Measurements from ENCODE around the gene SEMA3G. TPM values are rescaled to one million over a fixed set of nuclear protein-coding genes. Genes with fewer than 3 reads are reported as not detected.

SEMA3G gene
- total RNA-seq, 1 donor from 2014 or later = 4.7 TPM

DNA sequence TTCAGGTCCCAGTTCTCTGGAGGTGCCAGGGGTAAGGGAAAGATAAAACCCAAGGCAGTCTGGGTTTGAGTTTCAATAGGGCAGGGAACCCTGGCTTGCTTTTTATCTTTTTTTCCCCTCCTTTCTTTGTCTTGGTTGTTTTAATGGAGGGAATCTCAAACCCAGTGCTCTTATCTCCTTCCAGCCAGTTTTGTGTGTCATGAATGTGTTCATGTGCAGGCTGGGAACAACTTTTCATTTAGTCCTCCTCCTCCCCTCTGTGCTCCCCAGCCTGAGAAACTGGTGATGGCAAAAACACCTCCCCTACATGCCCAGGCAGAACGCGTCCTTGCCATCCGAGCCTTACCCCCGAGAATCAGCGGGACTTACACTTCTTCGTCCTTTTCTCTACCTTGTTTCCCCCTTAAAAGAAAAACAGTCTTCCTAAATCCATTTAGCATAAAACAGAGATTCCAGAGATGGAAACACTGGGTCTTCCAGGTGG, 10.9 kb downstream of the SEMA3G start:
- H3K9ac ChIP-seq (ENCODE audit: low read depth in 1 of 3, low read length in 3 of 3) = peak overlapping the region in 1 of 3 donors; percentile 40
- H3K27ac ChIP-seq (ENCODE audit: low read depth, low read length) = peak overlapping the region; percentile 25
- no peak overlapping the region for H3K4me3 ChIP-seq (ENCODE audit: low read length in 3 of 3)
- peaks cover 17 to 41% (median 24%) of the 10 kb centered on the region in 3 donors for H3K4me1 ChIP-seq (ENCODE audit: control insufficient read depth in 3 of 3, insufficient read depth in 3 of 3, low read length in 3 of 3)
- peaks cover 0 to 4% (median 0%) of the 10 kb centered on the region in 3 donors for H3K36me3 ChIP-seq (ENCODE audit: control insufficient read depth in 3 of 3, insufficient read depth in 3 of 3, low read length in 3 of 3)
- H3K9me3 ChIP-seq (ENCODE audit: control insufficient read depth in 3 of 3, low read length in 3 of 3) = no peaks in the 10 kb centered on the region
- no peaks in the 10 kb centered on the region for H3K27me3 ChIP-seq (ENCODE audit: control insufficient read depth in 3 of 3, insufficient read depth in 3 of 3, low read length in 3 of 3)

DNA sequence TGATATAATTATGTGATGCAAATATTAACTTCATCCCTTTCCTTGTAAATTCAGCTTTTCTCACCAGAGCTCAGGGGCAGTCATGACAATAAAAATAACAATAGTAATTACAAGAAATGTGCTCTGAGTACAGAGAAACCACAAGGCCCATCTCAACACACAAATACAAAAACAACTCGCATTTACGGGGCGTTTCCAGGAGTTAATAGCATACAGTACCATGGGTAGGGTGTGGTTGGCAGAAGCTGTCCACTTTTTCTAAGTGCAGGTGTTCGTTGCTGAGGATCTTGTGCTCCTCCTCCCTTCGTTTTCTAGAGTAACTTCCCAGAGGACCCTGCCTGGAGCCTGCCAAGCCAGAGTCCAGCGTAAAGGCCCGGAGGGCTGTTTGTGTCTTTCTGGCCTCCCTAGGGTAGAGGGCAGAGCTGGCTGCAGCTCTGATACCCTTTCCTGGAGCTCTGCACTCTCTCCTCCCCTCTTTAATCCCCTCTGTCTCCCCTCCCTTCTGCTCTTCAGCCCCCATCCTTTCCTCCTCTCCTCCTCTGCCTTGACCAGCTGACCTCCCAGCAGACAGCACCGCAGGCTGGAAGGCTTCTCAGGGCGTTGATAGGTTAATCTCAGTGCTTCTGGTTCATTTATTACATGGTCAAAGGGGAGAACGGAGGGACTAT, 11.4 kb downstream of the SEMA3G start:
- no peaks in the 10 kb centered on the region for H3K9me3 ChIP-seq (ENCODE audit: control insufficient read depth in 3 of 3, low read length in 3 of 3)

DNA sequence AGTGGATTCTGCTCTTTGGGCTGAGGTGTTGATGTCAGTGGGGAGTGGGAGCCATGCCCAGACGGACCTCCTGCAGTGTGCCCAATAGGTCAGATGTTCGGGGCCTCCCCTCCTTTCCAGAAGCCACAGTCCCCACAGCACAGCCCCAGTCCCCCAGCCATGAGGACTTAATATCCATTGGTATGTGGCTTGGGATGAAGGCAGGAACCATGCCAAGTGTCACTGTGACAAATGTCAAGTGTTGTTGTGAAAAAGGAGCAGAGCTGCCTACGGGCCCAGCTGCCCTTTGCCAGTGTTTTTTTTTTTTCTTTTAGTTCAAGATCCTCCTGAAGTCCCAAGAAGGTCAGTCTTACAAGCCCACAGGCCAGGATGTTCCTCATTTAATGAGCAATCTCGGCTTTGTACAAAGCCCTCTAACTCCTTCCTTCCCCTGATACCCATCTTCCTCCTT, 12.2 kb downstream of the SEMA3G start:
- H3K4me3 ChIP-seq (ENCODE audit: low read length in 3 of 3) = no peak overlapping the region
- H3K9ac ChIP-seq (ENCODE audit: low read depth in 1 of 3, low read length in 3 of 3) = peak overlapping the region in 1 of 3 donors; percentile 33
- no peaks in the 10 kb centered on the region for H3K9me3 ChIP-seq (ENCODE audit: control insufficient read depth in 3 of 3, low read length in 3 of 3)
- no peaks in the 10 kb centered on the region for H3K27me3 ChIP-seq (ENCODE audit: control insufficient read depth in 3 of 3, insufficient read depth in 3 of 3, low read length in 3 of 3)
- peaks cover 21 to 45% (median 28%) of the 10 kb centered on the region in 3 donors for H3K4me1 ChIP-seq (ENCODE audit: control insufficient read depth in 3 of 3, insufficient read depth in 3 of 3, low read length in 3 of 3)
- peaks cover 0 to 2% (median 0%) of the 10 kb centered on the region in 3 donors for H3K36me3 ChIP-seq (ENCODE audit: control insufficient read depth in 3 of 3, insufficient read depth in 3 of 3, low read length in 3 of 3)
- H3K27ac ChIP-seq (ENCODE audit: low read depth, low read length) = peak overlapping the region; percentile 19

More for the DNA sequence above, 11.4 kb downstream of the SEMA3G start:
- peak overlapping the region; percentile 25 for H3K27ac ChIP-seq (ENCODE audit: low read depth, low read length)
- H3K4me3 ChIP-seq (ENCODE audit: low read length in 3 of 3) = no peak overlapping the region
- H3K36me3 ChIP-seq (ENCODE audit: control insufficient read depth in 3 of 3, insufficient read depth in 3 of 3, low read length in 3 of 3) = peaks cover 0 to 2% (median 0%) of the 10 kb centered on the region in 3 donors
- no peaks in the 10 kb centered on the region for H3K27me3 ChIP-seq (ENCODE audit: control insufficient read depth in 3 of 3, insufficient read depth in 3 of 3, low read length in 3 of 3)
- H3K4me1 ChIP-seq (ENCODE audit: control insufficient read depth in 3 of 3, insufficient read depth in 3 of 3, low read length in 3 of 3) = peaks cover 21 to 45% (median 28%) of the 10 kb centered on the region in 3 donors
- H3K9ac ChIP-seq (ENCODE audit: low read depth in 1 of 3, low read length in 3 of 3) = peak overlapping the region in 1 of 3 donors; percentile 40

DNA sequence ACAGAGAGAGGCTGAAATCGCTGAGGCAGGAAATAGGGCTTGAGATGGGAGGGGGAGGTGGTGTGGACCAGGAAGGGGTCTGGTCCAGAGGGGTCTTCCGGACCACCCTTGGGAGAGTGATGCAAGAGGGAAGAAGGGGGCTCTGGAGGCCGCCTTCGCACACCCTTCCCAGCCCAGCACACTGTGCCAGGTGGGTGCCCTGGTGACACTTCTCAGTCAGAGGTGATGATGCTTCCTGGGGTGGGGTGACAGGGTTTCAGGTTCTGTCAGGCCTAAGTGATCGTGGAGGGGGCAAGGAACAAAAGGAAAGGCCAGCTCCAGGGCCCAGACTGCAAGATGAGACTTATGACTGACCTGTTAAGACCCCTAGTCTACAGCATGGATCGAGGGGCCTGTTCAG, 12.7 kb downstream of the SEMA3G start:
- Histone ChIP-seq H3K9ac (ENCODE audit: low read depth in 1 of 3, low read length in 3 of 3) (peak overlapping the region in 1 of 3 donors; percentile 33), H3K9me3 (ENCODE audit: control insufficient read depth in 3 of 3, low read length in 3 of 3) (no peaks in the 10 kb centered on the region), H3K27ac (ENCODE audit: low read depth, low read length) (peak overlapping the region; percentile 19), H3K36me3 (ENCODE audit: control insufficient read depth in 3 of 3, insufficient read depth in 3 of 3, low read length in 3 of 3) (no peaks in the 10 kb centered on the region), H3K4me3 (ENCODE audit: low read length in 3 of 3) (no peak overlapping the region), H3K4me1 (ENCODE audit: control insufficient read depth in 3 of 3, insufficient read depth in 3 of 3, low read length in 3 of 3) (peaks cover 21 to 45% (median 28%) of the 10 kb centered on the region in 3 donors), H3K27me3 (ENCODE audit: control insufficient read depth in 3 of 3, insufficient read depth in 3 of 3, low read length in 3 of 3) (no peaks in the 10 kb centered on the region)

DNA sequence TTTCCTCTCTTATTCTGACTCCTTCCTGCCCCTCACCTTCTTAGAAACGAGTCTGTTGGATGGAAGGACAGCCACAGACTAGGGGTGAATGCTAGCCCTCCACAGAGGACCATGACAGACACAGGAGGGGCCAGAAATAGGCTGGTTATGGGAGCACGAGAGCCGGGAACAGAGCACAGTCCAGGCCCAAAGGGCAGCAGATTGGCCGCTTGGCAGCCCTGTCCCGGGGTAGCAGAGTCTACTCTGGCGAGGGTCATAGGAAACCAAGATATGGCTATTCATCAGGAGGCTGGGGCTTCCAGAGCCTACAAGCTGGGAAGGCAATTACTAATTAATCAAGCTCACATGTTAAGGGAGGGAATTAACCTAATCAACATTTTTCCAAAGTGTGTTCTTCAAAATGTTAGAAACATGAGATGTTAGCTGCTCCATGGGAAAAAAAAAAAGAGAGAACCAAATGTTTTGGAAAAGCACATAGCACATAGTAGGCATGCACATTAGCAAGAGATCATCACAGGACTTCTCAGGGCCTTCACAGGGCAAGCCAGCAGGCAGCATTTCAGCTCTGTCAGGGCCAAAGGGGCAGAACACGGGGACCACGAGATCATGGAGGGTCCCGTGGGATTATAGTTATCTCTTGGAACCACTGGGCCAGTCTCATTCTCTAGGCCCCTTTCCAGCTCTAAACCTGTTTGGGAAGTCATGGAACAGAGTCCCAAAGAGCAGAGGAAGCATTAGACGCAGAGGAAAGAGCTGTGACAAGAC, 13.3 kb downstream of the SEMA3G start:
- no peaks in the 10 kb centered on the region for H3K27me3 ChIP-seq (ENCODE audit: control insufficient read depth in 3 of 3, insufficient read depth in 3 of 3, low read length in 3 of 3)
- H3K4me3 ChIP-seq (ENCODE audit: low read length in 3 of 3) = no peak overlapping the region
- H3K9ac ChIP-seq (ENCODE audit: low read depth in 1 of 3, low read length in 3 of 3) = no peak overlapping the region
- H3K27ac ChIP-seq (ENCODE audit: low read depth, low read length) = peak overlapping the region; percentile 25
- peaks cover 21 to 41% (median 28%) of the 10 kb centered on the region in 3 donors for H3K4me1 ChIP-seq (ENCODE audit: control insufficient read depth in 3 of 3, insufficient read depth in 3 of 3, low read length in 3 of 3)
- no peaks in the 10 kb centered on the region for H3K9me3 ChIP-seq (ENCODE audit: control insufficient read depth in 3 of 3, low read length in 3 of 3)
- no peaks in the 10 kb centered on the region for H3K36me3 ChIP-seq (ENCODE audit: control insufficient read depth in 3 of 3, insufficient read depth in 3 of 3, low read length in 3 of 3)

DNA sequence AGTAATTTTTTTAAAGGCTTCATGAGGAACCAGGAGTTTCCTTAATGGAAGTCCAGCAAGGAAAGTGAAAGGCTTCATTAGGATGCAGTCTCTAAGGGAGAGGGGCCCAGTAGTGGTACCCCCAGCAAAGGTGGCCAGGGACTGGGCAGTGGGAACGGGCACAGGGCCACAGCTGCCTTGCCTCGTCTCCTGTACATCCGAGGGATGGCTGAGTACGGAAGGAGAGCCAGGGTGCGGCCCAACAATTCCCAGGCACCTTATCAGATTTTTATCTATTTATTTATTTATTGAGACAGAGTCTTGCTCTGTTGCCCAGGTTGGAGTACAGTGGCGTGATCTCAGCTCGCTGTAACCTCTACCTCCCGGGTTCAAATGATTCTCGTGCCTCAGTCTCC, 14.5 kb downstream of the SEMA3G start:
- H3K4me1 ChIP-seq (ENCODE audit: control insufficient read depth in 3 of 3, insufficient read depth in 3 of 3, low read length in 3 of 3) = peaks cover 21 to 39% (median 28%) of the 10 kb centered on the region in 3 donors
- H3K27ac ChIP-seq (ENCODE audit: low read depth, low read length) = no peak overlapping the region
- H3K9ac ChIP-seq (ENCODE audit: low read depth in 1 of 3, low read length in 3 of 3) = peak overlapping the region in 1 of 3 donors; percentile 32
- no peaks in the 10 kb centered on the region for H3K27me3 ChIP-seq (ENCODE audit: control insufficient read depth in 3 of 3, insufficient read depth in 3 of 3, low read length in 3 of 3)
- no peak overlapping the region for H3K4me3 ChIP-seq (ENCODE audit: low read length in 3 of 3)
- H3K9me3 ChIP-seq (ENCODE audit: control insufficient read depth in 3 of 3, low read length in 3 of 3) = no peaks in the 10 kb centered on the region
- H3K36me3 ChIP-seq (ENCODE audit: control insufficient read depth in 3 of 3, insufficient read depth in 3 of 3, low read length in 3 of 3) = no peaks in the 10 kb centered on the region

DNA sequence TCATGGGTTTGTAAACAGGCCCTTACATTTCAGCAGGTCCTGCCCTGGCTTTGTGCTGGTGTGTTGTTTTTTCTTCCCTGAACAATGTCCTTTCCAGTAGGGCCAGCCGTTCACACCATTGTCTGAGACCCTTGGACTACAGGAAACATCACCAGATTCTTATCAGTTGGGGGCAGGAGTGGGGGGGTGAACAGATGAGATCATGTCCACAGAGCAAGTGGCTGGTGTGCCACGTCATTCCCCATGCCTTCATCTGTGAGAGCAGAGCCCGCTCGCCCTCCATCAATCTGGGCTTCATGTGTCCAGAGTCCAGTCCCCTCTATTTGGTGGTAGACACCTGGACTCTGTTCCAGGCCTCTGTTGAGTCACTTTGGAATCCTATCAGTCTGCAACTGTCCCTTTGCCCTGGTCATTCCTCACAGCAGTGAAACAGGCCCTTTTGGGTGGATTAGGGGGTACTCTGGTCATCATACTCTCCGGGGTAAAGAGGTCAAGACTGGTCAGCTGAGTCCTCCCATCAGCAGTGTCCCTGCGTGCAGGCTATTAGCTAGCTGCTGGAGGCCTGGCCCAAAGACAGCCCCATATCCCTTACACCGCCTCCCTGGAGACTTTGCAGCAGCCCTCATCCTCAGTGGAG, 15.0 kb downstream of the SEMA3G start:
- no peaks in the 10 kb centered on the region for H3K36me3 ChIP-seq (ENCODE audit: control insufficient read depth in 3 of 3, insufficient read depth in 3 of 3, low read length in 3 of 3)
- no peak overlapping the region for H3K4me3 ChIP-seq (ENCODE audit: low read length in 3 of 3)
- peak overlapping the region in 1 of 3 donors; percentile 32 for H3K9ac ChIP-seq (ENCODE audit: low read depth in 1 of 3, low read length in 3 of 3)
- H3K9me3 ChIP-seq (ENCODE audit: control insufficient read depth in 3 of 3, low read length in 3 of 3) = no peaks in the 10 kb centered on the region
- no peak overlapping the region for H3K27ac ChIP-seq (ENCODE audit: low read depth, low read length)
- H3K27me3 ChIP-seq (ENCODE audit: control insufficient read depth in 3 of 3, insufficient read depth in 3 of 3, low read length in 3 of 3) = no peaks in the 10 kb centered on the region
- peaks cover 21 to 39% (median 28%) of the 10 kb centered on the region in 3 donors for H3K4me1 ChIP-seq (ENCODE audit: control insufficient read depth in 3 of 3, insufficient read depth in 3 of 3, low read length in 3 of 3)

DNA sequence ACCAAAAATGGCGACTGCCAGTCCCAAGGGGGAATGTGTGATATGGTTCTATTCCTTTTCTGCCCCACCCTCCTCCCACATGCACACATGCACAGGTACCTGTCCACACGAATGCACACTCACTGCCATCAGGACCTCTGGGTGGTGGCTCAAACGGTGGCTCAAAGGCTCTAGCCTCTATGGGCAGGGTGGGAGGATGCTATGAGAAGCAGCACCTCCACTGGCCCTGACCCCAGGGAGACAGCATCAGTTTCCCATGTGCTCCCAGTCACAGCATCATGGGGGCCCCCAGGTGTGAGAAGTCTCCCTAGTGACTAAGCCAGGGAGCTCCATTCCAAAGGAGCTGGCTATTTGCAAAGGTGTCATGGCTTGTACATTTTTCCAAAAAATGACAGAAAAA, 15.9 kb downstream of the SEMA3G start:
- Histone ChIP-seq H3K9me3 (ENCODE audit: control insufficient read depth in 3 of 3, low read length in 3 of 3) (no peaks in the 10 kb centered on the region), H3K36me3 (ENCODE audit: control insufficient read depth in 3 of 3, insufficient read depth in 3 of 3, low read length in 3 of 3) (no peaks in the 10 kb centered on the region), H3K27me3 (ENCODE audit: control insufficient read depth in 3 of 3, insufficient read depth in 3 of 3, low read length in 3 of 3) (no peaks in the 10 kb centered on the region), H3K4me3 (ENCODE audit: low read length in 3 of 3) (no peak overlapping the region), H3K9ac (ENCODE audit: low read depth in 1 of 3, low read length in 3 of 3) (no peak overlapping the region), H3K27ac (ENCODE audit: low read depth, low read length) (peak overlapping the region; percentile 4), H3K4me1 (ENCODE audit: control insufficient read depth in 3 of 3, insufficient read depth in 3 of 3, low read length in 3 of 3) (peaks cover 21 to 38% (median 28%) of the 10 kb centered on the region in 3 donors)

DNA sequence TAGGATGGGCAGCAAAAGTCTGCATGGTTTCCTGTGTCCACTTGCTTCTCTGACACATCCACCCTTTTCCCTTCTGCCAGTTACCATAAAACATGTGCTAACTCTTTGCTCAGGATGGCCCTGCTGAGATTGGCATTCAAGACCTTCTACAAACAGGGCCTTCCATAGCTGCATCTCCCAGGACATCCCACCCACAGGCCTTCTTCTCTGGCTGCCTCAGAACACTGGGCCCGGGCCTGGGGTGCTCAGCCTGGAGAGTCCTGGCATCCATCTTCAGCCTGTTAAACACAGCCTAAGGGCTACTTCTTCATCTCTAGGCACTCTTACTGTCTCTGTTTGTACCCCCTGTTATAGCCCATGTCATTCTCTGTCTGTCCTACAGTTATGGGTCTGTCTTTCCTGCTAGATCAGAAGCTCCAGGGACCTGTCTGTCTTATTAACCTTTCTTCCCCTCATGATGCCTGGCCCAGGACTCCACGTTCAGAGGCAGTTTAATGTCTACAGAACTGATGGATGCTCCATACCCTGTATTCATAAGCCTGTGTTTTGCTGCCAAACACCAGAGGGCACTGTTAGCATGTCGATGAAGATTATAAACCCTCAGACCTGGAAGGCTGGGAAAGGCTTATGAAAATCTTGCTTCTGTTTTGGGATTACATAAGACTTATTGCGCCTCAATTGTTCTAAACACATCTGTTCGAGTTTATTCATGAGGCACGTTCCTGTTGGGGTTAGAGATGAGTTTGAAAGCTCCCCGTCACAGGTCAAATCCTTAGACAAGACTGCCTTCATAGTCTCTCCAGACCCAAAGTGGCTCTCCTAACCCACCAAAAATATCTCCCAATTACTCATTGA, 16.5 kb downstream of the SEMA3G start:
- Histone ChIP-seq H3K4me1 (ENCODE audit: control insufficient read depth in 3 of 3, insufficient read depth in 3 of 3, low read length in 3 of 3) (peaks cover 17 to 32% (median 24%) of the 10 kb centered on the region in 3 donors), H3K9ac (ENCODE audit: low read depth in 1 of 3, low read length in 3 of 3) (no peak overlapping the region), H3K27ac (ENCODE audit: low read depth, low read length) (peak overlapping the region; percentile 4), H3K27me3 (ENCODE audit: control insufficient read depth in 3 of 3, insufficient read depth in 3 of 3, low read length in 3 of 3) (no peaks in the 10 kb centered on the region), H3K9me3 (ENCODE audit: control insufficient read depth in 3 of 3, low read length in 3 of 3) (no peaks in the 10 kb centered on the region), H3K36me3 (ENCODE audit: control insufficient read depth in 3 of 3, insufficient read depth in 3 of 3, low read length in 3 of 3) (no peaks in the 10 kb centered on the region), H3K4me3 (ENCODE audit: low read length in 3 of 3) (no peak overlapping the region)
